Muscle layer of colon (tissue), 2 donors: Measurements from ENCODE around the gene ADK.
"Not testable (repeated sequence)": the region's sequence is repeated elsewhere in the genome, so short reads cannot be mapped to it uniquely, and the experiment has no call there.

Source experiments
- H3K27ac ChIP-seq: one replicate; pipeline ENCODE4 v1.7.0; 2013; ENCODE audit warnings: low read depth, mild to moderate bottlenecking, low read length, moderate library complexity
- H3K27me3 ChIP-seq, 2 donors: one replicate each; pipeline ENCODE4 v1.7.0; 2013; ENCODE audit warnings: low read length in 2 of 2, mild to moderate bottlenecking in 2 of 2; ENCODE audit not compliant: insufficient read depth in 2 of 2, control insufficient read depth in 1 of 2
- H3K36me3 ChIP-seq: one replicate; pipeline ENCODE4 v1.7.0; 2013; ENCODE audit warnings: mild to moderate bottlenecking, low read length; ENCODE audit not compliant: insufficient read depth
- H3K4me1 ChIP-seq: one replicate; pipeline ENCODE4 v1.7.0; 2013; ENCODE audit warnings: mild to moderate bottlenecking, low read length; ENCODE audit not compliant: insufficient read depth
- H3K4me3 ChIP-seq, 2 donors: one replicate each; pipeline ENCODE4 v1.7.0; 2013; ENCODE audit warnings: low read length in 2 of 2, low read depth in 1 of 2, mild to moderate bottlenecking in 1 of 2, moderate library complexity in 1 of 2
- H3K9ac ChIP-seq: one replicate; pipeline ENCODE4 v1.7.0; 2013; ENCODE audit warnings: low read length
- H3K9me3 ChIP-seq: one replicate; pipeline ENCODE4 v1.7.0; 2013; ENCODE audit warnings: mild to moderate bottlenecking, low read length
- donor health status: abdominal sarcoma.
- donor health status: Adenocarcinoma of cecum.

Gene ADK

GRCh38 chr10:74289188-74289587, 138.2 kb downstream of the ADK start:
- Histone ChIP-seq H3K9me3 (no peaks in the 10 kb centered on the region), H3K27ac (no peak overlapping the region), H3K27me3 (no peaks in the 10 kb centered on the region), H3K9ac (no peak overlapping the region), H3K4me1 (peaks cover 10% of the 10 kb centered on the region), H3K4me3 (no peak overlapping the region), H3K36me3 (no peaks in the 10 kb centered on the region)

GRCh38 chr10:74289951-74290350, 138.9 kb downstream of the ADK start:
- peaks cover 10% of the 10 kb centered on the region for H3K4me1 ChIP-seq
- no peak overlapping the region for H3K27ac ChIP-seq
- no peaks in the 10 kb centered on the region for H3K36me3 ChIP-seq
- H3K27me3 ChIP-seq = no peaks in the 10 kb centered on the region
- H3K9me3 ChIP-seq = no peaks in the 10 kb centered on the region
- no peak overlapping the region for H3K4me3 ChIP-seq
- H3K9ac ChIP-seq = no peak overlapping the region

- Histone ChIP-seq H3K4me3 (no peak overlapping the region), H3K27me3 (no peaks in the 10 kb centered on the region), H3K9me3 (no peaks in the 10 kb centered on the region), H3K36me3 (no peaks in the 10 kb centered on the region), H3K27ac (no peak overlapping the region), H3K9ac (no peak overlapping the region), H3K4me1 (peaks cover 10% of the 10 kb centered on the region)
These were observed 139.7 kb downstream of the ADK start for GRCh38 chr10:74290708-74291107.

GRCh38 chr10:74292871-74293427, 141.9 kb downstream of the ADK start:
- H3K27me3 ChIP-seq = no peaks in the 10 kb centered on the region
- peaks cover 10% of the 10 kb centered on the region for H3K4me1 ChIP-seq
- no peak overlapping the region for H3K27ac ChIP-seq
- no peak overlapping the region for H3K9ac ChIP-seq
- no peak overlapping the region for H3K4me3 ChIP-seq
- H3K9me3 ChIP-seq = no peaks in the 10 kb centered on the region
- H3K36me3 ChIP-seq = no peaks in the 10 kb centered on the region

DNA sequence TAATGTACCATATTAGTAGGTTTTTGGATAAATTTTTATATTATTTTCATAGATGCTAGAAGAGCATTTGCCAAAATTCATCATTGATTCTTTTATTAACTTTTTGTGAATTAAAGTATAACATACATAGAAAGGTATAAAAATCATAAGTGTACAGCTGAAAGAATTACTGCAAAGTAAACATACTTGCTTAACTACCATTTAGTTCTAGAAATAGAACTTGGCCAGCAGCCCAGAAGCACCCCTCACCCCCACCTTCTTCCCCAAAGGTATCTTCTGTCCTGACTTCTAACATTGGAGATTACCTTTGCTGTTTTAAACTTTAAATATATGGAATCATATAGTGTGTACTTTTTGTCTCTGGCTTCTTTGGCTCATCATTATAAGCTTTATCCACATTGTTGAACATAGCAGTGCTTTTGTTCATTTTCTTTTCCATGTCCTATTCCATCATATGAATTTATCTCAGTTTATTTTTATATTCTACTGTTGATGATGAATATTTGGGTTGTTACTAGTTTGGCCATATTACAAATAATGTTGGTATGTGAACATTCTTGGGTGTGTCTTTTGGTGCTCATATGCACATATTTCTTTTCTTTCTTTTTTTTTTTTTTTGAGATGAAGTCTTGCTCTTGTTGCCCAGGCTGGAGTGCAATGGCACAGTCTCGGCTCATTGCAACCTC, 142.8 kb downstream of the ADK start:
- Histone ChIP-seq H3K27me3 (no peaks in the 10 kb centered on the region), H3K9ac (no peak overlapping the region), H3K4me3 (no peak overlapping the region), H3K4me1 (peaks cover 10% of the 10 kb centered on the region), H3K27ac (no peak overlapping the region), H3K9me3 (no peaks in the 10 kb centered on the region), H3K36me3 (no peaks in the 10 kb centered on the region)

- Histone ChIP-seq H3K36me3 (no peaks in the 10 kb centered on the region), H3K4me1 (peaks cover 6% of the 10 kb centered on the region), H3K9me3 (no peaks in the 10 kb centered on the region), H3K27me3 (no peaks in the 10 kb centered on the region), H3K4me3 (no peak overlapping the region), H3K9ac (no peak overlapping the region), H3K27ac (no peak overlapping the region)
These were observed 146.5 kb downstream of the ADK start for GRCh38 chr10:74297389-74298080.

DNA sequence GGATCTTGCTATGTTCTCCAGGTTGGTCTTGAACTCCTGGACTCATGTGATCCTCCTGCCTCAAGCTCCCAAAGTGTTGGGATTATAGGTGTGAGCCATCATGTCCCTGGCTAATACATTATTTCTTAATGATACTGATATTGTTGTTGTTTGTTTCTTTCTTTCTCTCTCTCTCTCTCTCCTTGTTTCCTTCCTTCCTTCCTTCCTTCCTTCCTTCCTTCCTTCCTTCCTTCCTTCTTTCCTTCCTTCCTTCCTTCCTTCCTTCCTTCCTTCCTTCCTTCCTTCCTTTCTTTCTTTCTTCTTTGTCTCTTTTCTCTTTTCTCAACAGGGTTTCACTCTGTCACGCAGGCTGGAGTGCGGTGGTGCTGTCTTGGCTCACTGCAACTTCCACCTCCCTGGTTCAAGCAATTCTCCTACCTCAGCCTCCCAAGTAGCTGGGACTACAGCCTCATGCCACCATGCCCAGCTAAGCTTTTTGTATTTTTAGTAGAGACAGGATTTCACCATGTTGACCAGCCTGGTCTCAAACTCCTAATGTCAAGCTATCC, 149.1 kb downstream of the ADK start:
- H3K27ac ChIP-seq, H3K4me3 ChIP-seq: not testable (repeated sequence)

DNA sequence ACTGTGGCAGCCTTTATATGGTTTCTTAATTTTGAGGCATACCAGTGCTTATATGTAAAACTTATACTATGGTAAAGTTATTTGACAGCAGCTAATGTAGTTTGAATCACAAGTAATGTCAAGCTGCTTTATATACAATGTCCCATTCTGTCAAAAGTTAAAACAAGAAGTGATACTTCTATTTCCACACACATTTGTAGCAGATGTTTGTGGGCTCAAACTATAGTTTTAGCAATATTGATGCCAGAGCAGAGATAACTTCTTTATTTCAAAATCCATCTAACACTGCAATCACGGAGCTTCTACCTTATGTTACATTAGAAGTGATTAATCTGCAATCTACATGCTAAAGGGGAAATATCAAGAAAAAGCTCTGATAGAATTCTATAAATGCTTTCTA, 149.6 kb downstream of the ADK start:
- Histone ChIP-seq H3K27ac (no peak overlapping the region), H3K9ac (no peak overlapping the region), H3K4me3 (no peak overlapping the region)

More for the DNA sequence above, 149.1 kb downstream of the ADK start:
- H3K9me3 ChIP-seq, H3K4me1 ChIP-seq, H3K27me3 ChIP-seq, H3K36me3 ChIP-seq, H3K9ac ChIP-seq: not testable (repeated sequence)

DNA sequence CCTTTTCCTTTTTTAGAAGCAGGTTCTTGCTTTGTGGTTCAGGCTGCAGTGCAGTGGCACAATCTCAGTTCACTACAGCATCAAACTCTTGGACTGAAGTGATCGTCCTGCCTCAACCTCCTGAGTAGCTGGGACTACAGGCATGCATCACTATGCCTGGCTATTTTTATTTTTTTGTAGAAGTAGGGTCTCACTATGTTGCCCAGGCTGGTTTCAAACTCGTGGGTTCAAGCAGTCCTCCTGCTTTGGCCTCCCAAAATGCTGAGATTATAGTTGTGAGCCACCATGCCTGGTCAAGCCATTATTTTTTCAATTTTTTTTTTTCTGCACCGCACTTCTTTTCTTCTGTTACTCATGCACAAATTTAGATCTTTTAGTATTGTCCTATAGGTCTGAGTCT, 154.7 kb downstream of the ADK start:
- Histone ChIP-seq H3K4me1 (peaks cover 4% of the 10 kb centered on the region), H3K27ac (no peak overlapping the region), H3K9ac (no peak overlapping the region), H3K27me3 (no peaks in the 10 kb centered on the region), H3K36me3 (no peaks in the 10 kb centered on the region), H3K4me3 (no peak overlapping the region), H3K9me3 (no peaks in the 10 kb centered on the region)

More for the DNA sequence above, 149.6 kb downstream of the ADK start:
- Histone ChIP-seq H3K36me3 (no peaks in the 10 kb centered on the region), H3K9me3 (no peaks in the 10 kb centered on the region), H3K27me3 (no peaks in the 10 kb centered on the region), H3K4me1 (no peaks in the 10 kb centered on the region)

- H3K36me3 ChIP-seq = no peaks in the 10 kb centered on the region
- H3K27ac ChIP-seq = no peak overlapping the region
- peaks cover 4% of the 10 kb centered on the region for H3K4me1 ChIP-seq
- H3K27me3 ChIP-seq = no peaks in the 10 kb centered on the region
- no peak overlapping the region for H3K9ac ChIP-seq
- H3K9me3 ChIP-seq = no peaks in the 10 kb centered on the region
- H3K4me3 ChIP-seq = no peak overlapping the region
These were observed 155.4 kb downstream of the ADK start for GRCh38 chr10:74306227-74306982.

DNA sequence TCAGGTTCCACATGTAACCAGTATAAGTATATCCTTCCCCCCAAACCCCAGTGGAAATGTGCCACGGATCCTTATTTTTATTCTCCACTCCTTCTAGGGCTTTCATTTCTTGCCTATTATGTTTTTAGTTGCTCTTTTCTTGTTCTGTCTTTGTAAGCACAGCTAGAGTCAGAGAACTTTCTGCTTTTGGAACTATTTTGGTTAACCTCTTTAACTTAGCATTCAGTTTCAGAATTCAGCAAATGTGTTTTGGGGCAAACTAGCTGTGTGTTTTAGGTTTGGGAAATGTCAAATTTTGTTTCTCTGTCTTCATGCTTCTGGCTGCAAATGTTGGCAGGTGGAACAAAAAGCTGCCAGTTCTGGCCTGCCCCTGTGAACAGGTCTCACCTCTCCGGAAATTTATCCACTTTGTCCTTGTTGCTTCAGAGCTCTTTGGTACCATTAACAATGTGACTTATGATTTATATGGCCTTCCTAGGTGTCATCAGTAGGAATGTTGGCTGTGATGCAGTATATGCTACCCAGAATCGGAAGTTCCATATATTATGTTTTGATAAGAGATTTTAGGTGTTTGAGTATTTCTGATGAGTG, 156.1 kb downstream of the ADK start:
- no peak overlapping the region for H3K4me3 ChIP-seq
- H3K27me3 ChIP-seq = no peaks in the 10 kb centered on the region
- no peak overlapping the region for H3K27ac ChIP-seq
- peaks cover 4% of the 10 kb centered on the region for H3K4me1 ChIP-seq
- H3K36me3 ChIP-seq = no peaks in the 10 kb centered on the region
- H3K9ac ChIP-seq = no peak overlapping the region
- no peaks in the 10 kb centered on the region for H3K9me3 ChIP-seq
